GM19372 (cell line): Measurements from ENCODE around the gene RBP3.

ENCODE experiments used
- ATAC-seq: cut with Tn5 transposase; IDR thresholded peaks from one replicate; pipeline ENCODE4 v1.9.1; 2021; ENCODE audit warnings: mild to moderate bottlenecking, low read depth, moderate library complexity; ENCODE audit not compliant: unreplicated experiment

The RBP3 gene

DNA sequence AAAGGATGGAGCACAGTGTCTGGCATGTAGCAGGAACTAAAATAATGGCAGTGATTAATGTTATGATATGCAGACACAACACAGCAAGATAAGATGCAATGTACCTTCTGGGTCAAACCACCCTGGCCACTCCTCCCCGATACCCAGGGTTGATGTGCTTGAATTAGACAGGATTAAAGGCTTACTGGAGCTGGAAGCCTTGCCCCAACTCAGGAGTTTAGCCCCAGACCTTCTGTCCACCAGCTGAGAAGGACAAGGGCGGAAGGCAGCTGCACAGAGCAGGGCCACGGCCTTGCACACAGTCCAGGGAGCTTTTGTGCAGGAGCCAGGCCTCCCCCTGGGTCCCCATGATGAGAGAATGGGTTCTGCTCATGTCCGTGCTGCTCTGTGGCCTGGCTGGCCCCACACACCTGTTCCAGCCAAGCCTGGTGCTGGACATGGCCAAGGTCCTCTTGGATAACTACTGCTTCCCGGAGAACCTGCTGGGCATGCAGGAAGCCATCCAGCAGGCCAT lies at the start of gene RBP3:
Gene RBP3 (plus strand): TSS at position 226 of the 514 bp plus-strand sequence. CDS start 122 bp downstream, at position 348.
- no peak for ATAC-seq

DNA sequence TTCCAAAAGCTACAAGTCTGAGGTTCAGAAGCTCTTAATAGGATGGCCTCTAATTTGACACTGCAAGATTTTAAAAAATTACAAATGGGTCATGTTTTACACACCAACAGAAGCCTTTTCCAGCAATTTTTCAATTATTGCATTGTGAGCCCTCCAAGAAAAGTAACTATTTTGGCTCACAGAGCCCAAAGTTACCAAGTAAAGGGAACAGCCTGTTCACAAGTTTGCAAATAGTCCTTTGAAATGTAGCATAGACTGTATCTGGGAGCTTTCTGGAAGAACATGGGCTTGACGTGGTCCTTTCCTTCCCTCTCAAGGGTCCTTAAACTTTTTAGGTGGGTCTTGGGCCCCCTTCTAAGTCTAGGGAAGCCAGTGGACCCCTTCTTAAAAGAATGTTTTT lies 49.4 kb upstream of the RBP3 start:
- ATAC-seq = no peak

DNA sequence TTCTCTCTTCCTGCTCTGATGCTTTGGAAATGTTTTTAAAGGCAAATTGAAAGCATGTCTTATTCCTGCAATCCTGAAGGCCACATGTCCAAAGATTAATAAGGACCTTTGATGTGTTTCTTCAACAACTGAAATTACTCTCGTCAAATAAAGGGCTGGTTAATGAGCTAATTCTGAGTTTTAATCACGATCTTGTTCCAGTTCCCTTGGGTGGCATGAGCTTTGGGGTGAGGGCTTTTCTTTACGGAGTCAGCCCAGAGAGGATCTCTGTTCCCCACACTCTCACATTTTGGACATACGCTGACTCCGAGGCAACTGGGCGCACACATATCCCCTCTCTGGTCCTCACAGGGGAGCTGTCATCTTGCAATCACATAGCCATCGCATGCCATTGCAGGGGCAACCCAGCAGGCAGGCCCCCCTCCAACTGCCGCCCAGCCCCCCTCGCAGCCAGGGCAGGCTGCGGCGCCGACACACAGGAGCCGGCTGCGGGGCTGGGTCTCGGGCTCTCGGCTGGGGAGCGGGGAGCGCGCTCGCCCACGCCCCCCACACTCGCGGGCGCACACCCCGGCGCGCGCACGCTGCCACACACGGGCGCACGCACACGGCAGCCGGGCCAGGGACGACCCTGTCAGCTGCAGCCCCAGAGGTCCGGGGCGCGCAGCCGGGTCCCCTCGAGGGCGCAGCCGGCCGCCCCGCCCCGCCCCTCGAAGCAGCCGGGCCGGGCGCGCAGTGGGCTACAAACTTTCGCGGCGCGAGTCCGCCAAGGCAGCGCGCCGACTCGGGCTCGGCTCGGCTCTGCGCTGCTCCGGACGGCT lies 48.3 kb upstream of the RBP3 start, which contains the start of gene GDF10:
Gene GDF10 (plus strand): TSS at position 587 of the 818 bp plus-strand sequence. CDS start 455 bp downstream, outside the sequence.
- no peak for ATAC-seq

DNA sequence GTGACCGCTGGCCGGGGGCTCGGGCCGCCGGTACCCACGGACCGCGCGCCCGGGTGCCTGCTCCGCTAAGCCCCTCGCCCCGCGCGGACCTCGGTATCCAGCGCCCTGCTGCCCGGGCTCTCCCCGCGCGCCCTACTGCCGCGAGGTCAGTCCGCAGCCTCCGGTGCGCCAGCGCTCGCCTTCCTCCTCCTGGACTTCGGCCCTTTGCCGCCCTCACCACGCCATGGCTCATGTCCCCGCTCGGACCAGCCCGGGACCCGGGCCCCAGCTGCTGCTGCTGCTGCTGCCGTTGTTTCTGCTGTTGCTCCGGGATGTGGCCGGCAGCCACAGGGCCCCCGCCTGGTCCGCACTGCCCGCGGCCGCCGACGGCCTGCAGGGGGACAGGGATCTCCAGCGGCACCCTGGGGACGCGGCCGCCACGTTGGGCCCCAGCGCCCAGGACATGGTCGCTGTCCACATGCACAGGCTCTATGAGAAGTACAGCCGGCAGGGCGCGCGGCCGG lies 47.7 kb upstream of the RBP3 start:
- no peak for ATAC-seq

DNA sequence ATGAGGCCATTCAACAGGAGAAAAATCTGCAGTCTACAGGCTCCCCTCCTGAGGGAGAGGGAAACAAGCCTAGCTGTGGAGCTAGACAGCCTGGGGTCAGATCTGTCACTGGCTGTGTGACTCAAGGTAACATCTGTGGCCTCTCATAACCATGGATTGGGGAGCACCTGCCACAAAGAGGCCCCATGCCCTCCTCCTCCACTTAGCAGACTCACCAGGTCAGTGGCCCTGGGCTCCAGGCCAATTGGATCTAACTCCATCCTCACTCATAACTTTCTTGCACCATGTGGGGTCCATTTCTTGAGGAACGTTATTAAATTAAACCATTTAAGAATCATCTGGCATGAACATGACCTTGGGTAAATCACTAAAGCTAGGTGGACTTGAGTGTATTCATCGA lies 46.3 kb upstream of the RBP3 start:
- ATAC-seq = no peak

DNA sequence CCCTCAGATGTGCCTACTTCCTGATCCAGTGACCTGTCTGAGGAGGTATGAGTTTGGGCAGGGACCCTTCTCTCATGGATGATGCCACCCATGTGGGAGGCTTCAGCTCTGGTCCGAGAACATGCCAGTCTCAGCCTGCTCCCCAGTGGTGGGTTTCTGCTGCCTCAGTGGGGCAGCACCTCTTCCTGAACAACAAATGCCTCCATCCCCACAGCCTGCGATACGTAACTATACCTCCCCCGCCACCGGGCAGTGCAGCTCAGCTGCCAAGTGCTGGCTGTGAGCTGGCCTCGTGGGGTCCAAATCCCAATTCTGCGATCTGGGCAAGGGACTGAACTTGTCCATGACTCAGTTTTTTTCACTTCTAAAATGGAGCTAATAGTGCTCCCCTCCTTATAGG lies 45.1 kb upstream of the RBP3 start:
- ATAC-seq = no peak

DNA sequence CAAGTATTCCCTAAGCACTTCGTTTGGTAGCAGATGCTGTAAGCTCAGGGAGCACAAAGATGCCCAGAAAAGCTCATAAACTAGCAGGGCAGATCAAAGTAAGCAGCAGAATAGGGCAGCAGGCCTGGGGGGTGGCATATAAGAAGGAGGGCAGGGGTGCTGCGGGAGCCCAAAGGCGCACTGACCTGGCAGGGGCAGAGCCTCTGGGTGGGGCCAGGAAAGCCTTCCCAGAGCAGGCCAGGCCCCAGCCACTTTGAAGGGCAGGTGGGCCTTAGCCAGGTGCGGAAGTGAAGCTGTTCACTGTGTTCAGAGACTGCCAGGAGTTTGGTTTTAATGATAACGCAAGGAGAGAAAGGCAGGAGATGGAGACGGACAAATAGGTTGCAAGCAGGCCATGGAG lies 44.3 kb upstream of the RBP3 start:
- no peak for ATAC-seq

DNA sequence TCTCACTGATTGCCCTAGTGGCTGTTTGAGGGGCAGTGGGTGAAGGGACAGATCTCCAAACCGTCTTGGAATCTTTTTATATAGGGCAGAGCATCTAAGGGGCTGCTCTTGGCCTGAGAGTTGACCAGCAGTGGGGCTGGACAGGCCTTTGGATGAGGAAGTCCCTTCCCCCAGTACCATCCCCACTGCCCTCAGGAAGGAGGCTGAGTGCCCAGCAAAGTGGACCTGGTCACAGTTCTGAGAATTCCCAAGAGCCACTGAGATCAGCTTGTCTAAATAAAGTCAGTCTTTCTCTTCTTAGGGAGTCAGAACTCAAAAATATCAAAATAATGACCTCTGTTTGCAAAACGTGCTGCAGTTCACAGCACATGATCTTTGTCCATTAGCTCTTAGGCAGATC lies 42.6 kb upstream of the RBP3 start:
- no peak for ATAC-seq

DNA sequence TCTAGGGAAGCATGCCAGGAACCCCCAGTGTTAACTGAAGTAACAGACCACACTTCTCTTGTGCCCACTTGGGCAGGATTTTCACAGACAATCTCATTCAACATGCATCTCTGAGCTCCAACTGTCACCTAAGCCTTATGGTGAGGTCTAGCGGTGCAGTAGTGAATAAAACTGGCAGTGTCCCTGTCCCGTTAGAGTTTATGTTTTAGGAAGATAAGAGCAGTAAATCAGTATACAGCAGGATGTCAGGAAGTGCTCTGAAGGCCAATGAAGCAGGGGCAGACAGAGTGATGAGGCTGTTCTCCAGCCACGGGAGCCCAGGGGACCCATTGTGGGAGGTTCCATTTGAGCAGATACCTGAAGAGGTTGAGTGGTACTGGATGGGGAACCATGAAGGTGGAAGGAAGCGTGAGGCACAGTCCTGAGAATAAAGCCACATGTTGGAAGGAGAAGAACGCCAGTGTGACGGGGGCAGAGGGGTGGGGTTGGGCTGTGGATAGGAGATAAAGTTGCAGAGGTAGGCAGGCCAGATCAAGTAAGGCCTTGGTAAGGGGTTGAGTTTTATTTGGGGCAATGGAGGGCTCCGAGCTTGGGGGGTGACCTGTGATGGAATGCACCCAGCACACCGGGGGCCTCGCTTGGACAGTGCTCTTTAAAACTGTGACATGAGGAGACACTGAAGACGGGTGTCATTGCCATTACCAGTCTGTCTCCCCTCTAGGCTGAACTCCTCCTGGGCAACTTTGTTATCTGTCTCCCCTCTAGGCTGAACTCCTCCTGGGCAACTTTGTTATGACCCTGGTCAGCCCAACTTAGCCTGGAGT lies 41.6 kb upstream of the RBP3 start:
- ATAC-seq = no peak

DNA sequence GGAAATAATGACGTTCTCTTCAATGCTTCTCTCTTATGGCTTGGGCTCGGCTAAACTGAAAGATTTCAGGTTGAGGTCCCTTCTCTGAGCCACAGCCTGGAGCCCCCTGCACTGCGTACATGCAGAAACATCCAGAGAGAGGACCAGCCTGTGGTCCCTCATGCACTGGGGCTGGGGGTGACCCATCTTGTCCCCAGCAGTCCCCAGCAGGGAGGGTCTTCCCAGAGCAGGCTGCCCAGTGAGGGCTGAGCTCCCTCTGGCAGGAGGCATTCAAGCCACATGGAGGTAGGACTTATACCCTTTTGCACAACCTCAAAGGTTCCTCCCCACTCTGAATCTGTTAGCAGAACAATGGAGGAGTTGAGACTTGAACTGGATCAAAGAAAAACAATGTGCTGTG lies 40.8 kb upstream of the RBP3 start:
- ATAC-seq = no peak

DNA sequence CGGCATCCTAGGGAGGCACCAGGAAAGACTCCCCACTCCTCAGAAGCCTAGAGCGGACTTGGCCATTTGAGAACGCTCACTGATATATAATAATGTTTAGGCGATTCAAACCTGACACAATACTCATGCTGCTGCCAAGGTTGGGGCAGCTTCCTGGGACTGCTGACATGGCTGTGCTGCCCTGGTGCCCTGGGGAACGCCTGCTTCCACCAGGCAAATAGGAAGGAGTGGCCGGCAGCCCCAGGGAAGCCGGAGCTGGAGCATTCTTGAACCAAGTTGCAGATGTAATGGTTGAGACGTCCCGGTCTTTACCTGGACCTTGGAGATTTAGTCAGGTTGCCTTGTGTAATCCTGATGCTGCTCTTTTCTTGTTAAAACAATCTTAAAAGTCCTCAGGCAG lies 39.4 kb upstream of the RBP3 start:
- ATAC-seq = no peak

DNA sequence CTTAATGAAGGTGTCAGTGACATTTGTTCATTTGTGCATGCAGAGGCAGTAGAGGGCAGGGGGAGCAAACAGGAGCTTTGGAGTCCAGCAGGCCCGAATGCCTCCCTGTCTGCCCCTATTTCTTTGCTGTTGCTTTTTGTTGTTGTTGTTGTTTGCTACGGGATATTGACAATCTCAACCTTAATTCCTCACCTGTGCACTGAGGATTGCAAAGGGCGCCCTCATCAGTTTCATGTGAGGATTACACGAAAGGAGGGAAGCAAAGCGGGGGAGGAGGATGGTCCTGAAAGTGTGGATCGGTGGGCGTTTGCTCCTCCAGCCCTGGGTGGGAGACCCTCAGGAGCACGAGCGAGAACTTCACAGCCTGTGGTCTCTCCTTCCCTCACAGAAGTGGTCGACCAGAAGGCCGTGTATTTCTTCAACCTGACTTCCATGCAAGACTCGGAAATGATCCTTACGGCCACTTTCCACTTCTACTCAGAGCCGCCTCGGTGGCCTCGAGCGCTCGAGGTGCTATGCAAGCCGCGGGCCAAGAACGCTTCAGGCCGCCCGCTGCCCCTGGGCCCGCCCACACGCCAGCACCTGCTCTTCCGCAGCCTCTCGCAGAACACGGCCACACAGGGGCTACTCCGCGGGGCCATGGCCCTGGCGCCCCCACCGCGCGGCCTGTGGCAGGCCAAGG lies 38.6 kb upstream of the RBP3 start:
- no peak for ATAC-seq

DNA sequence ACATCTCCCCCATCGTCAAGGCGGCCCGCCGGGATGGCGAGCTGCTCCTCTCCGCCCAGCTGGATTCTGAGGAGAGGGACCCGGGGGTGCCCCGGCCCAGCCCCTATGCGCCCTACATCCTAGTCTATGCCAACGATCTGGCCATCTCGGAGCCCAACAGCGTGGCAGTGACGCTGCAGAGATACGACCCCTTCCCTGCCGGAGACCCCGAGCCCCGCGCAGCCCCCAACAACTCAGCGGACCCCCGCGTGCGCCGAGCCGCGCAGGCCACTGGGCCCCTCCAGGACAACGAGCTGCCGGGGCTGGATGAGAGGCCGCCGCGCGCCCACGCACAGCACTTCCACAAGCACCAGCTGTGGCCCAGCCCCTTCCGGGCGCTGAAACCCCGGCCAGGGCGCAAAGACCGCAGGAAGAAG lies 38.1 kb upstream of the RBP3 start:
- ATAC-seq = no peak

DNA sequence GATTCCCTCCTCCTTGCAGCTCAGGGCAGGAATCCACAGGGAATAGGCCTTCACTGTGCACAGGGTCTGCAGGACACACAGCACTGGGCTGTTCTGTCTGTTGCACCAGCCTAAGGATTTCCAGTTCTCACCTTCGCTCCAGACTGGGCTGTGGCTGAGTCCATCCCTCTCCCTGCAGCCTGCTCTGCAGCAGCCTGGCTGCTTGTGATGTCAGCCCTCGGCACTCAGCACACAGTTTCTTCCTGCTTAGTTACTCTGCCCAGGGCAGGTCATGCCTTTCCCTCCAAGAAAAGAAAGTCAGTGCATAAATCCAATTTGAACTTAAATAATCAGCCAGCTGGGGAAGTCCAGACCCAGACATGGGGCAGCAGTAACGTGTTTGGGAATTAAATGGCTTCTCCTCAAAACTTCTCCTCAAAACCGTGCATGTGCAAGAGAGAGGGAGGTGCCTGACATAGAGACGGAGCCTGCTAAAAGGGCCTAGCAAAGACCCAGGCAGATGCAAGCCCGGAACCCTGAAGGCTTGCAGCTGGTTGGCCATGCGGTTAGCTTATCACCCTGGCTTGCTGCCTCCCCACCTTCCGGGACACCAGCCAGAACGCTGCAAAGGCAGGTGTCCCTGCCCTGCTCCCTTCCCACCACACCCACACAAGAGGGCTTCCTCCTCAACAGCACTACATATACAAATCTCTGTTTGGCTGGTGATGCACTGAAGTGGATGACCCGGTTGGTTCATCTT lies 36.8 kb upstream of the RBP3 start:
- no peak for ATAC-seq

DNA sequence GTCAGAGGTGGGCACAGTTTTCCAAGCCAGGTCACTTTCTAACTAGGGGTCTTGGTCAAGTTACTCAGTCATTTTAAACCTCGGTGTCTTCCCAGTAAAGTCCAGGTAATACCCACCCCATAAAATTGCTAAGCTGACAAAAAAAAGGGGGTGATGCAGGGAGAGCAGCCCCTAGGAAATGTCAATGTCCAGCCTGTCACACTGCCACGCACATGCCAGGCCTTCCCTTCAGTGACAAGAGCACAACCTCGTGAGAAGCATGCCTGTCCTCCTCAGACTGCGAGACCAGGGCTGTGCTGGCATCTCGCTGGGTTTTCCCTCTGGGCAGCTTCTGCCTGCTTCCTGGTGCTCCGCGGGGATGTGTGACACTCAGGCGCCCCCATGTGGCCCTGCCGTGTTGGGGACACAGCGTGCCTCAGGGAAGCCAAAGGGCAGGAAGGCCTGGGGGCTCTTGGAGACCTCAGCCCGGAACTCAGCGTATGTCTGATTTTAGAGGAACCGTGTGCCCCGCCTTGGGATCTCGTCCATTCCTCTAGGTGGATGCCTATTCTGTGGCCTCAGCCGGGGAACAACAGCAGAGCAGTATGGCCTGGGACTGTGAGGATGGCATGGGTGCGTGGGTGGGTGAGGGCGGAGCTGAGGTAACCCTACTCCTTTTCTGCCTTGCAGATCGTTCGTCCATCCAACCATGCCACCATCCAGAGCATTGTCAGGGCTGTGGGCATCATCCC lies 36.1 kb upstream of the RBP3 start:
- no peak for ATAC-seq

DNA sequence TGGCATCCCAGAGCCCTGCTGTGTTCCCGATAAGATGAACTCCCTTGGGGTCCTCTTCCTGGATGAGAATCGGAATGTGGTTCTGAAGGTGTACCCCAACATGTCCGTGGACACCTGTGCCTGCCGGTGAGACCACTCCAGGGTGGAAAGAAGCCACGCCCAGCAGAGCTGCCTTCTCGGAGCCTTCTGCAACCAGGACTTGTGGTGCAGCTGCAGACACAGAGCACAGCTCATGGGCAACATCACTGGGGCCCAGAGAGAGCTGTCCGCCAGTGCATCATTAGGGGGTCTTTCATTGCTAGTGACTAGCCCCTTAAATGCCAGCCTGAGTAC lies 35.5 kb upstream of the RBP3 start:
- no peak for ATAC-seq

DNA sequence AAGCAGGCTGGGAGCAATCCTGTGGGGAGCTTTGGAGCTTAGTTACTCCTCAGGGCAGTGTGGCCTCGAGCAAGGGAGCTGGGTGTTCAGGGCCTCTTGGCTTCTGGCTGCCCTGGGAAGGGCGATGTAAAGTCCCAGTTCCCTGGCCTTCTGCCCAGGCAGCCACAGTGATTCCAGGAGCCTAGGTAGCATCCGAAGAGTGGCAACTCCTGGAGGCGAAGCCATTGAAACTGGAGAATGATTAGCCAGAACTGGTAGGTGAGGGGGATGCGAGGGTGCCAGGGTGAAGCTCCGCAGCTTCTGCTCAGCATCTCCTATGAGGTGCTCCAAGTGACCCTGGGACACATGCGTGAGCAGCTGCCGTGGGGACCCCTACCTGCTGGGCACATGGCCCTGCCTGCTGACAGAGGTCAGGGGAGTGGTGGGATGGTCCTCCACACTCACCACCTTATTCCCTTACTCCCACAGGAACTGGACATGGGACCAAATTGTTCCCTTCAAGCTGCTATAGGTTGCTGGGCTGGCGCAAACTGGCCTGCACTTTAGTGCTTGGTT lies 33.7 kb upstream of the RBP3 start:
- ATAC-seq = no peak

DNA sequence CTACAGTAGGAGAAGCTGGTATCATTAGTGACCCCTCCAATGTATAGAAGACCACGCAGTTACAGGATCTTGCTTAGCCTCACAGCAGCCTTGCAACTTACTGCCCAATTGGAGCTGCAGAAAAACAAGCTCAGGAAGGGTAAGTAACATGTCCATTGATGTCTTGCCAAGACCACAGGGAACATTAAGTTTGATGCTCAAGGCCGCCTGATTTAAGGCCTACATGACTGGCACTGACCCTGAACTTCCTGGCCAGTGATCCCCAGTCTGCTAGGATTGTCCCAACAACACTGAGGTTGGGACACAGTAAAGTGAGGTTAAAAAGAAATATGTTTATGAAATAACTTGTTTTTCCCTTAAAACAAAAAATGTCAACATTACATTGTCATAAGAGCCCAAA lies 32.7 kb upstream of the RBP3 start:
- ATAC-seq = no peak

DNA sequence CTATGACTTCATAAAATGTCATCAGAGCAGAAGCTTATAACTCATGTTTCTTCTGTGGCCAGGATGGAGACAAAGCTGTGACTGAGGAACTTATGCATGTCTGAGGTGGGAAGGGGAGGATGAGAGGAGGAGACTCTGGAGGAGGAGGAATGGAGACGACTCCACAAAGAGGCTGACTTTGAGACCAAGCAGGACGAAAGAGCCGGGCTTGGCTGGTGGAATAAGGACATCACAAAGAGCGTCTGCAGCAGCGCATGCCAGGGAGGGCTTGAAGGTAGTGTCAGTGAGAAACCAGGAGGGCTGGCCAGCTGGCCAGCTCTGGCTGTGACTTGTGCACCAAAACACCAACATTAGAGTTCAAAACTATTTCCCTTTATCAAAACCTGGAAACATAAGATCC lies 32.0 kb upstream of the RBP3 start:
- ATAC-seq = no peak
